Measurements from ENCODE around the gene CPA5. TPM values are rescaled to one million over a fixed set of nuclear protein-coding genes. Genes with fewer than 3 reads are reported as not detected.

CPA5 gene
- total and polyA plus RNA-seq, 2 donors (not counting 3 experiments of a cell fraction or from before 2014, with no cell fraction given) = not detected

- TF ChIP-seq FOS (IDR thresholded peaks at IDR 0.05; ENCODE audit: borderline replicate concordance, insufficient read depth, low read length) = no peak
- TF ChIP-seq, protein P1, sequence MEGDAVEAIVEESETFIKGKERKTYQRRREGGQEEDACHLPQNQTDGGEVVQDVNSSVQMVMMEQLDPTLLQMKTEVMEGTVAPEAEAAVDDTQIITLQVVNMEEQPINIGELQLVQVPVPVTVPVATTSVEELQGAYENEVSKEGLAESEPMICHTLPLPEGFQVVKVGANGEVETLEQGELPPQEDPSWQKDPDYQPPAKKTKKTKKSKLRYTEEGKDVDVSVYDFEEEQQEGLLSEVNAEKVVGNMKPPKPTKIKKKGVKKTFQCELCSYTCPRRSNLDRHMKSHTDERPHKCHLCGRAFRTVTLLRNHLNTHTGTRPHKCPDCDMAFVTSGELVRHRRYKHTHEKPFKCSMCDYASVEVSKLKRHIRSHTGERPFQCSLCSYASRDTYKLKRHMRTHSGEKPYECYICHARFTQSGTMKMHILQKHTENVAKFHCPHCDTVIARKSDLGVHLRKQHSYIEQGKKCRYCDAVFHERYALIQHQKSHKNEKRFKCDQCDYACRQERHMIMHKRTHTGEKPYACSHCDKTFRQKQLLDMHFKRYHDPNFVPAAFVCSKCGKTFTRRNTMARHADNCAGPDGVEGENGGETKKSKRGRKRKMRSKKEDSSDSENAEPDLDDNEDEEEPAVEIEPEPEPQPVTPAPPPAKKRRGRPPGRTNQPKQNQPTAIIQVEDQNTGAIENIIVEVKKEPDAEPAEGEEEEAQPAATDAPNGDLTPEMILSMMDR (IDR thresholded peaks at IDR 0.05; ENCODE audit: extremely low read depth in 1 of 2, insufficient read depth in 1 of 2, low read depth in 1 of 2, low read length in 2 of 2) = no peak
- TF ChIP-seq EZH2 (IDR thresholded peaks at IDR 0.05; ENCODE audit: borderline replicate concordance, low read depth, low read length, severe bottlenecking) = no peak
- TF ChIP-seq POLR2A (IDR thresholded peaks at IDR 0.05; ENCODE audit: low read depth, low read length) = no peak
- TF ChIP-seq, protein P2, sequence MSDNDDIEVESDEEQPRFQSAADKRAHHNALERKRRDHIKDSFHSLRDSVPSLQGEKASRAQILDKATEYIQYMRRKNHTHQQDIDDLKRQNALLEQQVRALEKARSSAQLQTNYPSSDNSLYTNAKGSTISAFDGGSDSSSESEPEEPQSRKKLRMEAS (IDR thresholded peaks at IDR 0.05; ENCODE audit: insufficient read depth, insufficient read length) = no peak
- no peak for TF ChIP-seq JUN (IDR thresholded peaks at IDR 0.05; ENCODE audit: borderline replicate concordance, insufficient read depth, insufficient read length, low read depth)
- TF ChIP-seq POLR2AphosphoS5 (IDR thresholded peaks at IDR 0.05; ENCODE audit: insufficient read depth, low read depth, low read length) = no peak
- no peak for TF ChIP-seq MYC (IDR thresholded peaks at IDR 0.05; ENCODE audit: low read depth, low read length)
- TF ChIP-seq GATA2 (IDR thresholded peaks at IDR 0.05; ENCODE audit: insufficient read depth, insufficient read length, low read depth, low read length) = no peak
- H4K20me1 ChIP-seq (replicated peaks; ENCODE audit: control insufficient read depth, extremely low read depth, insufficient read depth, low read length) = no peaks in the 10 kb centered on the region
- no peak overlapping the region for H3K4me2 ChIP-seq (ENCODE audit: insufficient read depth, low read length)
- H3K9me3 ChIP-seq (replicated peaks; ENCODE audit: control insufficient read depth, insufficient read depth, low read length) = no peaks in the 10 kb centered on the region
- H3K36me3 ChIP-seq (ENCODE audit: control insufficient read depth in 2 of 2, extremely low read depth in 1 of 2, insufficient read depth in 2 of 2, low read length in 2 of 2) = no peaks in the 10 kb centered on the region
- intact Hi-C loops (cut with micrococcal nuclease) (no loop called here), dilution Hi-C loops (cut with MboI; ENCODE audit: extremely low pct_ligation_motif_present, low sequenced_read_pairs) (no loop called here)
- FAIRE-seq = no peak
- no peaks in the 10 kb centered on the region for H3K4me1 ChIP-seq (ENCODE audit: control insufficient read depth, extremely low read depth, insufficient read depth, low read length)
- no peaks in the 10 kb centered on the region for H3K27me3 ChIP-seq (ENCODE audit: control insufficient read depth in 2 of 2, insufficient read depth in 2 of 2, low read length in 2 of 2)
- H2AFZ ChIP-seq (ENCODE audit: low read depth, low read length) = no peak overlapping the region
- no peak for DNase-seq (ENCODE audit: low read depth, low spot score)
- H3K27ac ChIP-seq (ENCODE audit: insufficient read depth, low read depth, low read length) = no peak overlapping the region
- ChIA-PET CTCF (no interaction called here), POLR2A (no interaction called here)
- H3K4me3 ChIP-seq (replicated peaks in 1 of 3; ENCODE audit: insufficient read depth in 1 of 3, low read depth in 1 of 3, low read length in 3 of 3) = no peak overlapping the region
- no peak overlapping the region for H3K9ac ChIP-seq (replicated peaks; ENCODE audit: extremely low read depth, insufficient read depth, low read length)
- BruUV-seq (replicated peaks) = no TSS peak
- no peaks in the 10 kb centered on the region for H3K9me1 ChIP-seq (replicated peaks; ENCODE audit: control insufficient read depth, extremely low read depth, insufficient read depth, low read length)
- H3K79me2 ChIP-seq (ENCODE audit: control insufficient read depth, insufficient read depth, low read length) = no peaks in the 10 kb centered on the region
Measured at GRCh38 chr7:130390486-130390885, 45.9 kb downstream of the CPA5 start.
